ENCODE data around the gene TPCN1. TPM values are rescaled to one million over a fixed set of nuclear protein-coding genes. Genes with fewer than 3 reads are reported as not detected.

The TPCN1 gene
- total RNA-seq, 2 donors from 2014 or later: 84.1 to 93.5 TPM

- TF ChIP-seq CTCF (IDR thresholded peaks at IDR 0.05): no peak
- ATAC-seq (ENCODE audit: insufficient number of reproducible peaks, low FRiP score, low read depth): no peak
- Histone ChIP-seq H3K36me3 (peaks cover 77% of the 10 kb centered on the region), H3K27me3 (replicated peaks; ENCODE audit: insufficient read depth) (no peaks in the 10 kb centered on the region), H3K27ac (peak overlapping the region in 1 of 2 donors; percentile 9), H3K9me3 (no peaks in the 10 kb centered on the region), H3K4me1 (ENCODE audit: control insufficient read depth in 1 of 2, low read depth in 2 of 2) (peaks cover 0 to 19% of the 10 kb centered on the region in 2 donors), H3K4me3 (no peak overlapping the region)
- no peak for DNase-seq (ENCODE audit: low spot score)
Observed at GRCh38 chr12:113292091-113292490, 70.8 kb downstream of the TPCN1 start.

- Histone ChIP-seq H3K4me1 (ENCODE audit: control insufficient read depth in 1 of 2, low read depth in 2 of 2) (peaks cover 0 to 24% of the 10 kb centered on the region in 2 donors), H3K4me3 (no peak overlapping the region), H3K9me3 (no peaks in the 10 kb centered on the region), H3K27me3 (replicated peaks; ENCODE audit: insufficient read depth) (no peaks in the 10 kb centered on the region), H3K36me3 (peaks cover 73% of the 10 kb centered on the region), H3K27ac (peak overlapping the region in 1 of 2 donors; percentile 9)
- ATAC-seq (ENCODE audit: insufficient number of reproducible peaks, low FRiP score, low read depth) (no peak), DNase-seq (ENCODE audit: low spot score) (no peak)
- no peak for TF ChIP-seq CTCF (IDR thresholded peaks at IDR 0.05)
Observed at GRCh38 chr12:113292547-113292946, 71.3 kb downstream of the TPCN1 start.

GRCh38 chr12:113293100-113293499 lies 71.8 kb downstream of the TPCN1 start:
- TF ChIP-seq CTCF (IDR thresholded peaks at IDR 0.05): no peak

GRCh38 chr12:113295886-113296556 lies 74.8 kb downstream of the TPCN1 start:
- Histone ChIP-seq H3K9me3 (no peaks in the 10 kb centered on the region), H3K27ac (no peak overlapping the region), H3K4me1 (ENCODE audit: control insufficient read depth in 1 of 2, low read depth in 2 of 2) (peaks cover 19 to 57% of the 10 kb centered on the region in 2 donors), H3K27me3 (replicated peaks; ENCODE audit: insufficient read depth) (no peaks in the 10 kb centered on the region), H3K4me3 (no peak overlapping the region), H3K36me3 (peaks cover 39% of the 10 kb centered on the region)
- no peak for ATAC-seq (ENCODE audit: insufficient number of reproducible peaks, low FRiP score, low read depth)
- no peak for DNase-seq (ENCODE audit: low spot score)
- no peak for TF ChIP-seq CTCF (IDR thresholded peaks at IDR 0.05)

More at GRCh38 chr12:113293100-113293499, 71.8 kb downstream of the TPCN1 start:
- H3K4me1 ChIP-seq (ENCODE audit: control insufficient read depth in 1 of 2, low read depth in 2 of 2): peaks cover 3 to 29% of the 10 kb centered on the region in 2 donors
- H3K9me3 ChIP-seq: no peaks in the 10 kb centered on the region
- no peaks in the 10 kb centered on the region for H3K27me3 ChIP-seq (replicated peaks; ENCODE audit: insufficient read depth)
- no peak for ATAC-seq (ENCODE audit: insufficient number of reproducible peaks, low FRiP score, low read depth)
- H3K4me3 ChIP-seq: no peak overlapping the region
- H3K36me3 ChIP-seq: peaks cover 68% of the 10 kb centered on the region
- H3K27ac ChIP-seq: no peak overlapping the region
- DNase-seq (ENCODE audit: low spot score): no peak

GRCh38 chr12:113296557-113297213 lies 75.4 kb downstream of the TPCN1 start:
- Histone ChIP-seq H3K27me3 (replicated peaks; ENCODE audit: insufficient read depth) (no peaks in the 10 kb centered on the region), H3K36me3 (peaks cover 33% of the 10 kb centered on the region), H3K9me3 (no peaks in the 10 kb centered on the region), H3K4me1 (ENCODE audit: control insufficient read depth in 1 of 2, low read depth in 2 of 2) (peaks cover 19 to 57% of the 10 kb centered on the region in 2 donors), H3K4me3 (no peak overlapping the region), H3K27ac (peak overlapping the region; percentile 93 to 96)
- no peak for TF ChIP-seq CTCF (IDR thresholded peaks at IDR 0.05)
- DNase-seq (ENCODE audit: low spot score) (no peak), ATAC-seq (ENCODE audit: insufficient number of reproducible peaks, low FRiP score, low read depth) (no peak)
